GM12874 (cell line): ENCODE measurements around the gene SPAG16.
A peak's percentile ranks its signal among the peaks of the same experiment; 100 is the strongest.

ENCODE experiments used
- TF ChIP-seq, protein P1 (sequence below): IDR thresholded peaks from 2 replicates; pipeline ENCODE4 v1.5.1; 2011; ENCODE audit warnings: low read depth, mild to moderate bottlenecking, control low read depth, low read length, moderate library complexity; ENCODE audit not compliant: insufficient read depth

Gene SPAG16

DNA sequence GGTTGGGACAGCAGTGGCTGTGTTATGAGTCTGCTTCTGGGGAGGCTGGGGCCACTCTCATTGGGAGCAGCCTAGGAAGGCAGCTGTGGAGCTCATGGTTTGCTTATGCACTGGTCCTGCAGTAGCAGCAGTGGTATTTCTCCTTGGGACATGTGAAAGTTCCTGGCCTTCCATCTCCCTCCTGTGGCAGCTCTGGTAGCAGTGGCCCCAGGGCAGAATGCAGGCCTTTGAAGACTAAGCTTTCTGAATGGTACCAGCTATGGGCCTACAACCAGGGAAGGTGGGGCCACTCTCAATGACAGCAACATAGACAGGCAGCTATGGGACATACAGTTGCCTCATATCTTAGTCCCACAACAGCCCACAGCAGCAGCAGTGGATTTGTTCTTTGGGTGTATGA, 1009.3 kb downstream of the SPAG16 start:
- TF ChIP-seq, protein P1, sequence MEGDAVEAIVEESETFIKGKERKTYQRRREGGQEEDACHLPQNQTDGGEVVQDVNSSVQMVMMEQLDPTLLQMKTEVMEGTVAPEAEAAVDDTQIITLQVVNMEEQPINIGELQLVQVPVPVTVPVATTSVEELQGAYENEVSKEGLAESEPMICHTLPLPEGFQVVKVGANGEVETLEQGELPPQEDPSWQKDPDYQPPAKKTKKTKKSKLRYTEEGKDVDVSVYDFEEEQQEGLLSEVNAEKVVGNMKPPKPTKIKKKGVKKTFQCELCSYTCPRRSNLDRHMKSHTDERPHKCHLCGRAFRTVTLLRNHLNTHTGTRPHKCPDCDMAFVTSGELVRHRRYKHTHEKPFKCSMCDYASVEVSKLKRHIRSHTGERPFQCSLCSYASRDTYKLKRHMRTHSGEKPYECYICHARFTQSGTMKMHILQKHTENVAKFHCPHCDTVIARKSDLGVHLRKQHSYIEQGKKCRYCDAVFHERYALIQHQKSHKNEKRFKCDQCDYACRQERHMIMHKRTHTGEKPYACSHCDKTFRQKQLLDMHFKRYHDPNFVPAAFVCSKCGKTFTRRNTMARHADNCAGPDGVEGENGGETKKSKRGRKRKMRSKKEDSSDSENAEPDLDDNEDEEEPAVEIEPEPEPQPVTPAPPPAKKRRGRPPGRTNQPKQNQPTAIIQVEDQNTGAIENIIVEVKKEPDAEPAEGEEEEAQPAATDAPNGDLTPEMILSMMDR, result no peak

DNA sequence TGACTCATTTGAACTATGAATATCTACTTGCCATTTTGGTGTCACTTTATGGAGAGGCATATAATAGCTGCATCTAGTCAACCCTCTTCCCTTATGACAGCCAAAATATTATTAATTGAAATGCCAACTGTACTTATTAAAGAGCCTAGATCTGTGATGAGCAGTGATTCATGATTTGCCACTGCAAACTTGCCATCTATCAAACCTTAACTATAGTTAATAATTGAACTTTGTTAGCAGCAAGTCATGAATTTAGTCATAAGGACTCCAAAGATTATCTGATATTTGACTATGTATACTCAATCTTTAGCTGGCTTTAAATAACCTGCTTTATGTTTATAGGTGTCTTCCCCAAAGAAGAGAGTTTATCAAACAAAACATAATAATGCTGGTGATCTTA, 1010.2 kb downstream of the SPAG16 start:
- TF ChIP-seq, protein P1, result no peak

DNA sequence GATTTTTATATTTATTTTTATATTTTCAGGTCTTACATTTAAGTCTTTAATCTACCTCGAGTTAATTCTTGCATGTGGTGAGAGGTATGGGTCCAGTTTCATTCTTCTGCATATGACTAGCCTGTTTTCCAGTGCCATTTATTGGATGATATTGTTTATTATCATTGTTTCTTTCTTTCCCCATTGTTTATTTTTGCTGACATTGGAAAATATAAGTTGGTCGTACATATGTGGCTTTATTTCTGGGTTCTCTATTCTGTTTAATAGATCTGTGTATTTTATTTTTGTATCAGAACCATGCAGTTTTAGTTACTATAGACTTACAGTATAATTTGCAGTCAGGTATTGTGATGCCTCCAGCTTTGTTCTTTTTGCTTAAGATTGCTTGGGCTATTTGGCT, 1013.2 kb downstream of the SPAG16 start:
- TF ChIP-seq, protein P1, result no peak

DNA sequence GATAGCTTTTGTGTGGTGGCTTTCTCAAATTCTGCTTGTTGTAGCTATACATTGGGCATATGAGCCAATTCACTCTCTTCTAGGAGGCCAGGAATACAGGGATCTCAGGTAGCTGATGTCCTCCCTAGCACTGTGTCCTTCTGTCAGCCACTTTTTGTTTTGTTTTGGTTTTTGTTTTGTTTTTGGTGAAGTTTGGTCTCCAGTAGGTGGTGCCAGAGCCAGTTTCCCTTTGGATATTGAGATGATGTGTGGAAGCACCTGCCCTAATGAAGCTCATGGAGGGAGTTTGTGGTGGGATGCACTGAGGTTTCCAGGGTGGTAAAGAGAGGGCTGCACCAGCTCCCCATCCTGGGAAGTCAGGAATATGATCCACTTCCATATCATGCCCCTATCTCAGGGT, 1026.1 kb downstream of the SPAG16 start:
- TF ChIP-seq, protein P1, result 0 out of 2 replicates have a peak, but pooled peaks have one; percentile 17

DNA sequence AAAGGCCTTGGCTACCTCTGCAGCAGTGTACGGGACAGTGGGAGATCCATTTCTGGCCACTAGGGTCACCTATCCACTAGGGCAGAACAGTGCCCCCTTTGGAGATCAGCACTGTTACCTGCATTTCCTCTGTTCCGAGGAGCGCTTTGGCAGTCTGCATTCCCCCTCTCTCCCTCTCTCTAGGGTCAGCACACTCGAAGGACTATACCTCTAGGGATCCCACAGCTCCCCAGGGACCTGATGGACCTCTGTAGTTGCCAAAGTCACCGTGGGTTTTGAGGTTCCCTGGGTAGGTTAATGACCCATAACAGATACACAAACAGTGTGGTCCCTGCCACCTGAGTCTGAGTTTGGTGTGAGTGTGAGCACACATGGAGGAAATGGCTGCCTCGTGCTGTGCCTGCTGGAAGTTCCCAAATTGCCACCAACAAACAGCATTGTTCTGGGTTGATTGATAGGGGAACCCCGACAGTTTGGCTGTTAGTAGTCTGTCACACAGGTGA, 1026.8 kb downstream of the SPAG16 start:
- TF ChIP-seq, protein P1, result peak; percentile 52

DNA sequence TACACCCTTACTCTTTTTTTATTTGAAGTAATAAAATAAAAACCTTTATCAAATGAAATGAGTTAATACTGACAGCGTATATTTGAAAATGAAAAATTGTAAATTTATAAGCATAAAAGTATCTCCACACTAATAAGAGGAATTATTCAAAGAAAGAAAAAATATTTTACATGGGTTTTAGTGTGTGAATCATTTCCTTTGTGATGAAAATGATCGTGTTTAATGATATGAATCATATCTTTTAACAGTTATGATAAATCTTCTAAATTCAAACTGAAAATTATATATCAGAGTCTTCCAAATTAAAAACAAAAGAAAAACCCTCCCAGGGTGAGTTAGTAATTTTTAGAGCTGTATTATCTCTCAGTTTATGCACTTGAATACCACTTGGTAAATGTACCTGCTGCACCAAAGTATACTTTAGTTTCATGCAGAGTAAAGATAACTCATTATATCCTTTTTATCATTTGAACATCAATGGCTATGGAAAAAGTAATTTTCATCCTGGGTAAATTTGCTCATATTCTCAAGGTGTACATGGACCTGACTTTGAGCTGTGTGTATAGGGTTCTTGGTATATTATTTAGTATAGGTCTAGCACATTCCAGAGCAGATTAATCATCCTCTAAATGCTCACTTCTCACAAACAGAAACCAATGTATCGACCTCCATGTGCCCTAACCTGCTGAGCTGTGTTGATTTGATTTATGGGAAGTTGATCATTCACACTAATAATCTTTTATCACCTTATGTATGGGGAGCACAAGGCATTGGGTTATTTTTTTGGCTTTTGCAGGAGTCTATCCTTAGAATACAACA, 1027.9 kb downstream of the SPAG16 start:
- TF ChIP-seq, protein P1, result no peak

DNA sequence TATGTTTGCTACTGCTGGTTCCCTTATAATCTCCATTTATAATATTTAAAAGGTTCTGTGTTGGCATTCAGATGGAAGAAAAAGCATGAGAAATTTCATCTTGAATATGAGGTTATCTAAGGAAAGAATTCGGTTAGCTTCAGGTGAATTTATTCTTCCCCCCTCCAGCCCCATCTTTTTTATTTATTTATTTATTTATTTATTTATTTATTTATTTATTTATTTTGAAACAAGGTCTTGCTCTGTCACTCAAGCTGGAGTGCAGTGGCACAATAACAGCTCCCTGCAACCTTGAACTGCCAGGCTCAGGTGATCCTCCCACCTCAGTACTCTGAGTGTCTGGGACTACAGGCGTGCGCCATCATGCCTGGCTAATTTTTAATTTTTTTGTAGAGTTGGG, 1031.1 kb downstream of the SPAG16 start:
- TF ChIP-seq, protein P1, result no peak
